GM19043 (cell line): Measurements from ENCODE around the gene KCNN1.
"Not testable (repeated sequence)": the region's sequence is repeated elsewhere in the genome, so short reads cannot be mapped to it uniquely, and the experiment has no call there.

Source experiments
- ATAC-seq: cut with Tn5 transposase; IDR thresholded peaks from one replicate; pipeline ENCODE4 v1.9.1; 2021; ENCODE audit warnings: low read depth; ENCODE audit not compliant: unreplicated experiment

The KCNN1 gene

DNA sequence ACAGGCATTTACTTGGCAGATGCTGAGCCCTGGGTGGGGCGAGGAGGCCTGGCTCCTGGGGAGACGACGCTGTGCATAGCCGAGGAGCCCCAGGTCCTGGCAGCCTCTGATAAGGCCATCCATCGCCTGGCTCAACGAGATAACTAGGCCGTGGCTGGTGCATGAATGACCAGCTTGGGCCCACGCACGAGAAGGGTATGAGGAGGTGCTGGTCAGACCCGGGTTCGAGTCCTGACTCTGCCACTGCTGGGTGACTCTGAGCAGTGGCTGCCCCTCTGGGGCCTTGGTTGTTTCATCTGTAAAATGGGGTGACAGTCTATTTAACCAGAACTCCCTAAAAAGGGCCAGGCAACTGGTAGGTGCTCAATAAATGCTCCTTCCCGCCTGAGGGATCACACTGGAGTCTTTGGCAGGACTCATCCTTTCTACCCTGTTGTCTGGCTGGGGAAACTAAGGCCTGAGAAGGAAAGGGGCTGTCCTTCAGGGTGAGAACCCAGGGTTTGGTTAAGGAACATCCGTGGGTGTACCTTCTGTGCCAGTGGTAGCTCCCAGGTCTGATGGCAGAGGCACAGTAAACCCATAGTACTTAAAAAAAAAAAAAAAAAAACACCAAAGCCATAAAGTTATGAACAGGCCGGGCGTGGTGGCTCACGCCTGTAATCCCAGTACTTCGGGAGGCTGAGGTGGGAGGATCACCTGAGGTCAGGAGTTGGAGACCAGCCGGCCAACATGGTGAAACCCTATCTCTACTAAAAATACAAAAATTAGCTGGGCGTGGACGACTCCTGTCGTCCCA, 33.0 kb downstream of the KCNN1 start:
- no peak for ATAC-seq

DNA sequence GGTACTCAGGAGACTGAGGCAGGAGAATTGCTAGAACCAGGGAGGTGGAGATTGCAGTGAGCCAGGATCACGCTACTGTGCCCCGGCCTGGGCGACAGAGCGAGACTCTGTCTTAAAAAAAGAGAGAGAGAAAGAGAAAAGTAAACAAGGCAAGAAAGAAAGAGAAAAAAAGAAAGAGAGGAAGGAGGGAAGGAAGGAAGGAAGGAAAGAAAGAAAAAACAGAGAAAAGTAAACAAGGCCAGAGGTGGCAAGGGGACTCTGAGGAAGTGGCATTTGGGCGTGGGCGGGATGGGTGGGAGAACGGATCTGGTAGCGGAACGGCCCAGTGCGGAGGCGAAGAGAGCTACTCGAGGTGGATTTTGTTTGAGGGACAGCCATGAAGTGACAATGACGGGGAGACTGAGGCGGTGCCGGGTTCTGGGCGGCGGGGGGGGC, 33.6 kb downstream of the KCNN1 start:
- ATAC-seq, result no peak

DNA sequence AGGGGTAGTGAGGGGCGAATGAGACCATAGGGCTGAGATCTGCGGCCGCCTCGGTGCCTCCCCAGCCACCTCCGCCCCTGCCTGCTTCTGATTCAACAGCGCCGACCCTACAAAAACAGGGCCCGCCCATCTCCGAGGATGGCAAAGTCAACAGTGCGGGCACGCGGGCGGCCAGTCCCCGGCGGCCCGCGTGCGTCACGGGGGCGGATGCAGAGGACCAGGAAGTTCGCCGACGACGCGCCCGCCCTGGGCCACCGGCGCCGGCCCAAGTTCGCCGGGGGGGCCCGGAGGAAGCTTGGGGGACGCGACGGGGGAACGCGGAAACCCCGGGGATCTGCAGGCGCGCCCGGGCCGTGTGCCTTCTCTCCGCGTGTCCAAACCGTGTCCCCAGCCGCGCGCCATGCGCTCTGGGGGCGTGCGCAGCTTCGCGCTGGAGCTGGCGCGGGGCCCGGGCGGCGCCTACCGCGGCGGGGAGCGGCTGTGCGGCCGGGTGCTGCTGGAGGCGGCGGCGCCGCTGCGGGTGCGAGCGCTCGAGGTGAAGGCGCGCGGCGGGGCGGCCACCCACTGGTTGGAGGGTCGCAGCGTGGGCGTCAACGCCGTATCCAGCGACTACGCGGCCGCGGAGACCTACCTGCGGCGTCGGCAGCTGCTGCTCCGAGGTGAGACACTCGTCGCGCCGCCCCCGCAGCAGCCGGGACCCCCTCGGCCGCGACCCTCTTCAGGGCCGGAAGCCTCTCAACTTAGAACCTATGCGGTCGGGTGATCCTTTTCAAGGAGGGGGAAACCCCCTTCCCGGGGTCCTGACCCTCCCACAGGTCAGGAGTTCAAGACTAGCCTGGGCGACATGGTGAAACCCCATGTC, 34.2 kb downstream of the KCNN1 start:
- no peak for ATAC-seq

DNA sequence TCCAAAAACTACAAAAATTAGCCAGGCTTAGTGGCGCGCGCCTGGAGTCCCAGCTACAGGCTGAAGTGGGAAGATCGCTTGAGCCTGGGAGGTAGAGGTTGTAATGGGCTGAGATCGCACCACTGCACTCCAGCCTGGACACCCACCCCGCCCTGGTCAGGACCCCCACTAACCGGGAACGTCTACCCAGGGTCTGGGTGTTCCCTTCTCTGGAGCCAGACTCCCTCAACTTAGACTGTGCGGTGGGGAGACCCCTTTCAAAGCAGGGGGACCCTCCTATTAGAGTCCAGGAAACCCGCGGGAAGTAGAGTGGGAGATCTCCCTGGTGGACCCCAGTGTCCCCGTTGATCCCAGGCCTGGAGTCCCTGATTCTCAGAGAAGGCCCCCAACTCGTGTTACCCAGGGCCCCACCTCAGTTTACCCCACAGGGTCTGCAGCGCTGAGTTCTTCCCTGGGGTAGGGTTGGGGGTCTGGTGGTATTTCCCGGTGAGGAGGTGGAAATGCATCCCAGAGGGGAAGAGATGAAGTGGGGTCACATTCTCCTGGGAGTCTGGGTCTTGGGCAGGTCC, 35.0 kb downstream of the KCNN1 start:
- ATAC-seq, result no peak

DNA sequence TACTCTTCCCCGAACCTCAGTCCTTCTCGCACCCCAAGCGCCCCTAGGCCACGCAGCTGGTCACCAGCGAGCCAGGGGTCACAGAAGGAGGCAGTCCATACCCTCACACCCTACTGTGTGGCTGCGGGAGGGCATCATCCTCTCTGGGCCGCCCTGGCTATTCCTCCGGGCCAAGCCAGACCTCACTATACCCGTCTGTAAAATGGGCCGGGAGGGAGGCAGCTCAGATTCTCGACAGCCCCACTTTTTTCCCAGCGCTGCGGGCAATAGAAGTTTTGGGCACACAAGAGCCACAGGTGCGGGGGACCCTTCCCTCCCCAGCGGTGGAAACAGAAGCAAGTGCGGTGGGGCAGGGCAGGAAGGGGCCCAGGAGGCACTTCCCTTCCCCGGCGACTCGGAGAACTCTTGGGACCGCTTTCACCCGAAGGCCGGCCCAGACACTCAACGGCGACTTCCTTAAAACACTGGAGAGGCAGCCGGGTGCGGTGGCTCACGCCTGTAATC, 35.5 kb downstream of the KCNN1 start:
- no peak for ATAC-seq

DNA sequence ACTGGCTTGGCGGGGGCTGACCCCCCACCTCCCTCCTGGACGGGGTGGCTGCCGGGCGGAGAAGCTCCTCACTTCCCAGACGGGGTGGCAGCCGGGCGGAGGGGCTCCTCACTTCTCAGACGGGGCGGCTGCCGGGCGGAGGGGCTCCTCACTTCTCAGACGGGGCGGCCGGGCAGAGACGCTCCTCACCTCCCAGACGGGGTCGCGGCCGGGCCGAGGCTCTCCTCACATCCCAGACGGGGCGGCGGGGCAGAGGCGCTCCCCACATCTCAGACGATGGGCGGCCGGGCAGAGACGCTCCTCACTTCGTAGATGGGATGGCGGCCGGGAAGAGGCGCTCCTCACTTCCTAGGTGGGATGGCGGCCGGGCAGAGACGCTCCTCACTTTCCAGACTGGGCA, 38.8 kb downstream of the KCNN1 start:
- ATAC-seq, result not testable (repeated sequence)

DNA sequence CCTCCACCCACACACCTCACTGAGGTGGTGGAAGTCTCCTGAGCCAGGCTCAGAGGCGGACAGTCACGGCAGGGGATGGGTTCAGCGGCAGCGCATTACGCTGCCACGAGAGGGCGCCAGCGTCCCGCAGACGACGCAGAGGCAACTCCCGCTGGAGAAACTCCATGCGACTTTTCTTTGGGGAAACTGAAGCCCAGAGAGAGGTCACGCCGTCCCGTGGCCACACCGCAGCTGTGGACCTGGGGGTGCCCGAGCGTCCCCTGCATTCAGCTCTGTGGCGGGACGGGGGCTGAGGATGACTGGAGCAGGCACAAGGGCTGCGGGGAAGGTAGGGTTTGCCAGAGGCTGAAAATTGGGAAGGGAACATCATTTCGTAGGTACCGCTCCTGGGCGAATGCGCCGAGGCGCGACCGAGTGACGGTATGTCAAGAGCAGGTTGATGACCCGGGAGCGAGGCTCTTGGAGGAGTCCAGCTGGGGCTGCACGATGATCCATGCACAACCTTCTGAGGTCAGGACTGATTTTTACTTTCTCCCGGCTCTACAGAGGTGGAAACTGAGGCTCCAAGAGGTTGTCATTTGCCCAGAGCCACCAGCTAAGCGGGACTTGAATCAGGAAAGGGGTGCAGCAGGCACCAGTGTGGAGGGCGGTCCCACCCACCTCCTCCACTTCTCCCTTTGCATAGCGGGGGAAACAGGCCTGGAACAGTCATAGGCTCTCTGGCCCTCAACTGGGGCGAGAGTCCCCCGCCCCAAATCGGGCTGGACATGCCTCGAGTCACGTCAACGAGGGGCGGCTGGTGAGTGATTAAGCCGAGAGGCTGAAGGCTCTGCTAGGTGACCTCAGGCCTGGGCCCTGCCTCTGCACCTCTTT, 40.4 kb downstream of the KCNN1 start:
- no peak for ATAC-seq

DNA sequence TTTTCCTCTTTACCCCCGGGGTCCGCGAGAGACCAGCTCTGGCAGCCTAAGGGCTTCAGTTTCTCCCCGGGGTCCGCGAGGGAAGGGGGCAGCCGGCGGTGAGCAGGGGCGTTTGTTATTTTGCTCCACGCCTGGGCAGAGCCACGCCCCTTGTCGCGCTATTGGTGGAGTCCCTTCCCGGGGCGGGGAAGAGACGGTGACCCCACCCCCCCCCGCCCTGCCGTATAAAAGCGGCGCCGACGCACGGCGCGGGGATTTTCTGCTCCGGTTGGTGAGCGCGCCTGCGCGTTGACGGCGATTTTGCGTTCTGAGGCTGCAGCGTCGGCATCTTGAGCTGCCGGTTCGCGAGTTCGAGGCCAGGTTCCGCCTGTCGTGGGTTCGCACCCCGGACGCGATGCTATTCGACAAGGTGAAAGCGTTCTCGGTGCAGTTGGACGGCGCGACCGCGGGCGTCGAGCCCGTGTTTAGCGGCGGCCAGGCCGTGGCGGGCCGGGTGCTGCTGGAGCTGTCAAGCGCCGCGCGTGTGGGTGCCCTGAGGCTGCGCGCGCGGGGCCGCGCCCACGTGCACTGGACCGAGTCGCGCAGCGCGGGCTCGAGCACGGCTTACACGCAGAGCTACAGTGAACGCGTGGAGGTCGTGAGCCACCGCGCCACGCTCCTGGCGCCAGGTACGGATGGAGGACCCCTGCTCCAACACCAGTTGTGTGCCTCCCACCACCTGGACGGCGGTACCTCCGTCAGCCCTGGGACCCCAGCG, 41.2 kb downstream of the KCNN1 start, which contains the start of gene ARRDC2:
Gene ARRDC2, plus strand, starts transcription at position 254 of the 757 bp plus-strand sequence. Its CDS starts 141 bp downstream, at position 395.
- no peak for ATAC-seq

DNA sequence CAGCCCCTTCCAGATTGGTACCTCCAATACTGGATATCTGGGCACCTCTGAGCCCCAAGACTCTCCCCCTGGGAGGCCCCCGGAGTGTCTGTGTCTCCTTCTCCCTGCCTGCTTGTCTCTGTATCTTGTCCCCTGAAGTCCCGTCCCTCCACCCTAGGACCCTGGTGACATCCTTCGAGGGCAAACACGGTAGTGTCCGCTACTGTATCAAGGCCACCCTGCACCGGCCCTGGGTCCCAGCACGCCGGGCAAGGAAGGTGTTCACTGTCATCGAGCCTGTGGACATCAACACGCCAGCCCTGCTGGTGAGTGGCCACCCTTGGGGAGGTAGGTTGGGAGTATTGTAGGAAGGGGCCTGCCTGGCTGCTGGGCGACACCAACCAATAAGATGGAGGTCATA, 41.9 kb downstream of the KCNN1 start:
- ATAC-seq, result no peak

DNA sequence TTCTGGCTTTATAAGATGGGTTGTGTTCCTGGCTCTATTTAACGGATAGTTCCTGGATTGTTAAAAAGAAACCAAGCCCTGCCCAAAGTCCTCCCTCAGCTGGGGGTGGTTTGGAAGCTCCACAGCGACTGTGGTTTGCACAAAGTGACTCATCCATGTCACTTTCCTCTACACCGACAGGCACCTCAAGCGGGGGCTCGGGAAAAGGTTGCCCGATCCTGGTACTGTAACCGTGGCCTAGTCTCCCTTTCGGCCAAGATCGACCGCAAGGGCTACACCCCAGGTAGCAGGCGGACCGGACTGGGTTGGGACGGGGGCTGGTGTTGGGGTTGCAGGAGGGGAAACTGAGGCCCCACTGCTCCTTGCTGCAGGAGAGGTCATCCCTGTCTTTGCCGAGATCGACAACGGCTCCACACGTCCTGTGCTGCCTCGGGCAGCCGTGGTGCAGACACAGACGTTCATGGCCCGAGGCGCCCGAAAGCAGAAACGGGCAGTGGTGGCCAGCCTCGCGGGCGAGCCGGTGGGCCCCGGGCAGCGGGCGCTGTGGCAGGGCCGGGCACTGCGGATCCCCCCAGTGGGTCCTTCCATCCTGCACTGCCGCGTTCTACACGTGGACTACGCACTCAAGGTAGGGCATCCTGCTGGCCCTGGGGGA, 42.6 kb downstream of the KCNN1 start:
- no peak for ATAC-seq

DNA sequence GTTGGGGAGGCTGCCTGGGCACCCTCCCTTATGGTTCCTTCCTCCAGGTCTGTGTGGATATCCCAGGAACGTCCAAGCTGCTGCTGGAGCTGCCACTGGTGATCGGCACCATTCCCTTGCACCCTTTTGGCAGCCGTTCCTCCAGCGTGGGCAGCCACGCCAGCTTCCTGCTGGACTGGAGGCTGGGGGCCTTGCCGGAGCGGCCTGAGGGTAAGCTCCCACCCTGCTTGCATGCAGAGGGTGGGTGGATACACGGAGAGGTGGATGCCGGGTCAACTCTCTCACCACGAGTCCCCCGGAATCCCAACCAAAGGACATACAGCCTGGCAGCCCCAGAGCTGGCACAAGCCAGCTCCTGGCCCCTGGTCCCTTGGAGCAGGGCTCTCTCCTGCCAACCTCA, 43.2 kb downstream of the KCNN1 start:
- no peak for ATAC-seq

DNA sequence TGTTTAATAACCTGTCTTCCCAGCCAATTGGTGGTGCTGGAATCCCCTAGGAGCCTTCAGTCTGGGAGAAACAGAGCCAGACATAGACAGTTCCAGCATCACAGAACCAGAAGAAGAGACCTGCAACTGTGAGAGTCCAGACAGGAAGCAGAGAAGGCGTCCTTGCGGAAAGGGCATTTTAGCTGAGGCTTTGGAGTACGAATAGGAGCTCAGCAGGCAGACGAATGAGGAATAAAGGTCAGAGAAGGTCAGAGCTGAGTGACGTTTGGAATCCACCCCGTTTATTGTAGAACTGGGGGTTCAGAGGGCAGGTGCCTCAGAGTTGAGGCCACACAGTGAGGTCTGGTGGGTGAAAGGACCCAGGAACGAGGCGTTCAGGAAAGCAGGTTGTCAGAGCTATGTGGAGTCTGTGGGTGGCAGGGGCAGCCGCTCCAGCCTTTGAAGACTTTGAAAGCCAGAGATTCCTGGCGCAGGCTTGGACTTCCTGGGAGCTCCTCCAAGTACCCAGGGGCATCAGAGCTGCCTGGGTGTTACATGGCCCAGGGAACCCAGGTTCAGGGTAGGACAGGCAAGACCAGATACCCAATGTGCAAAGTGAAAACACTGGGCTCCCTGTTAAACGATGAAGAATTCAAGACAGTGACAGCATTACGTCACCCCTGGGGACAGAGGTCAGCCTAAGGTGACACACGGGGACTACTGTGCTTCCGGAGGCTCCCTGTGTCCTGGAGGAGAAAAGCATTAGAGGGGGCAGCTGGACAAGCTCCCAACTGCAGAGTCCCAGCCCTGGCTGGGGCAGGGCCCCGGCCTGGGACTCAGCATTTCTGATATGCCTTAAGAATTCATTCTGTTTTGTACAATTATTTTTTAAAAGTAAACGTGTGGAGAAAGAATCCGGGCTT, 46.6 kb downstream of the KCNN1 start:
- ATAC-seq, result no peak

DNA sequence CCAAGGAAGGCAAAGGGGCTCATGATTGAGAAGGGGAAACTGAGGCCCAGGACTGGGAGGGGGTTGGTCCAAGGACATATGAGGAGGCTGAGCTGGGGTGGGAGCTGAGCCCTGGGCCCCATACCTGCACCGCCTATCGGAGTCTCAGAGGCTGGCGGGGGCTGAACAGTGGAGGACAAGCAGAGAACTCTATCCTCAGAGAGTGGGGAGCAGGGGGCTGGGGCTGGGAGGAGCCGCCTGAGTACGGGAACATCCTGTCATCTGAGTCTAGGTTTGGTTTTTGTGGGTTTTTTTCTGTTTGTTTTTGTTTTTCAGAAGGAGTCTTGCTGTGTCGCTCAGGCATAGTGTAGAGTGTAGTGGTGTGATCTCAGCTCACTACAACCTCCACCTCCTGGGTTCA, 47.3 kb downstream of the KCNN1 start:
- no peak for ATAC-seq

DNA sequence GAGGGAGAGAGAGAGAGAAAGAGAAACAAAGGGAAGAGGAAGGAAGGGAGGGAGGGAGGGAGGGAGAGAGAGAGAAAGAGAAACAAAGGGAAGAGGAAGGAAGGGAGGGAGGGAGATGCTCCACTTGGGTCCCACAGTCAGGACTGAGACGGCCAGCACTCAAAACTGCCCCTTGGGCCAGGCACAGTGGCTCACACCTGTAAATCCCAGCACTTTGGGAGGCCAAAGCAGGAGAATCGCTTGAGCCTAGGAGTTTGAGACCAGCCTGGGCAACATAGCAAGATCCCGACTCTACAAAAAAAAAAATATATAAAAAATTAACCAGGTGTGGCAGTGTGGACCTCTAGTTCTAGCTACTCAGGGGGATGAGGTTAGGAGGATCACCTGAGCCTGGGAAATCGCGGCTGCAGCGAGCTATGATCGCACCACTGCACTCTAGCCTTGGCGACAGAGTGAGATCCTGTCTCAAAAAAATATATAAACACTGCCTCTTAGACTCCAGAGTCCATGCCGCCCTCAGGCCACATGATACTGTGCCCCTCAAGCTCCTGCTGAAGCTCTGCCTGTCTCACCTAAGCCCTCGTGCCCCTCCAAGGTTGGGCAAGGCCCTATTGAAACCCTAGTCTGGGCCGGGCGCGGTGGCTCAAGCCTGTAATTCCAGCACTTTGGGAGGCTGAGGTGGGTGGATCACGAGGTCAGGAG, 49.5 kb downstream of the KCNN1 start:
- ATAC-seq, result no peak

DNA sequence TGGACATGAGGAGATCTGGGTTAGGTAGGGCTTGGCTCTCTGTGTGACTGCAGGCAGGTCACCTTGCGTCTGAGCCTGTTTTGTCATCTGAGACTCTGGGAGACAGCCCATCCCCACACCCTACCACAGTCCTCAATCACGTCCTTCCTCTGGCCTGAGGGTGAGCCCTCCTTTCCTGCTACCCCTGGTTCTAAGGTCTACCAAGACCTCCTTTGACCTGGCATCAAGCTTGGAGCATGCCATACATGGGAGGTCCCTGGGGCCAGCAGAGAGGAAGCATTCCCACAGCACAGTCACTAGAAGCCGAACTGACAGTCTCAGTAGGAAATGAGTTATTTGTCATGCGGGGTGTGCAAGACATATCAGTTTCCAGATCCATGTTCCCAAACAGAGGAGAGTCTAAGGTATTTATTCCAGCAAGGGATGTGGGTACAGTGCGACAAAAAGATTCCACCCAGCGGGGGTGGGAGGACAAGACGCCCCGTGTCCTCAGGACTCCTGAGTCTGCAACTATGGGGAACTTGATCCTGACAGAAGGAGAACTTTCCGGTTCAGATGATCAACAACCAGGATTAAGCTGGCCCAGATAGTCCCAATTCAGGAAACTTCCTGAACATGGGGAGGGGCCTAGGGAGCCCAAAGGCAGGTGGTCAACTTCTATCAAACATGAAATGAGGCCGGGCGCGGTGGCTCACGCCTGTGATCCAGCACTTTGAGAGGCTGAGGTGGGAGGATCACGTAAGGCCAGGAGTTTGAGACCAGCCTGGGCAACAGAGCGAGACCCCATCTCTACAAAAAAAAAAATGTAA, 50.6 kb downstream of the KCNN1 start:
- no peak for ATAC-seq

DNA sequence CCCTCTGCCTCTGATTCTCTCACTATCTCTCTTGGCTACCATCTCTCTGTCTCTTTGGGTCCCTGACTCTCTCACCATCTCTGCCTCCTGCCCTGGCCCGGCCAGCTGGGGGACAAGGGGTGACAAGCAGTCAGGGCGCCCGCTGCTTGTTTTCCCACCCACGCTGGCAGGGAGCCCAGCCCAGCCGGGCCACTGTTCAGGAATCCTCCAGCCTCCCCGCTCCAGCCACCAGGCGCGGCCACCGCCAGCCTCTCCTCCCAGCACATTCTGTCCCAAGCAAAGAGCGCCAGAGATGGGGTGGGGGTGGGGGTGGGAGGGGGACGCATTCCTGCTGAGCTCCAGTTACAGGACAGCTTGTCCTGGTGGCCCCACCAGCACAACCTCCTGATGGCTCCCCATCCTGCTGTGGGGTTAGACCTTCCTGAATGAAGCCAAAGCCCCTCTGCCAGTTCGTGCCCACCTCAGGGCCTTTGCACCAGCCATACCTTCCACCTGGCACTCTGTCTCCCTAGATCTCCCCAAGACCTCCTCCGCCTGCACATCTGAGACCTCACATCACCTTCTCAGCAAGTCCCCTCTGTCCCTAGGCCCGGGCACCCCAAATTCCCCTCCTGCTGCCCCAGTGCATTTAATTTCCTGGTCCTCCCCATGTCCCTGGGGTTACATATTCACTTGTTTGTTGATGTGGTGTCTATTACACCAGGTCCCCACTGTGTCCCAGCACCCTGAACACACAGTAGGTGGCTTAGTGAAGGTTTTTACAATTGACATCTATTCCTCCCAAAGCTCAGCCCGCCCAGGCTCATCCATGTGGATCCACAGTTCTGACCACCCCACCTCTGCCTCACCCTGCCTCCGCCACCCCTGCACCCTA, 53.5 kb downstream of the KCNN1 start:
- ATAC-seq, result no peak
